Right lobe of liver (tissue), 6 donors: ENCODE measurements around the gene NIPA2. TPM values are rescaled to one million over a fixed set of nuclear protein-coding genes. Genes with fewer than 3 reads are reported as not detected.
A peak's percentile ranks its signal among the peaks of the same experiment; 100 is the strongest.

Experiments
- ATAC-seq, 4 donors: fragments of 200-7000 bp; cut with Tn5 transposase; one replicate each; pipeline ENCODE4 v1.9.1; 2020; ENCODE audit warnings: mild to moderate bottlenecking in 4 of 4, moderate library complexity in 4 of 4
- DNase-seq, 3 donors: peaks; one replicate each; pipeline ENCODE4 v3.0.0-alpha.2; 2020
- H3K27ac ChIP-seq, 3 donors: fragments of 200-600 bp; one replicate each; pipeline ENCODE4 v1.8.0; 2022
- H3K27me3 ChIP-seq, 2 donors: fragments of 200-600 bp; one replicate each; pipeline ENCODE4 v1.8.0; 2022
- H3K36me3 ChIP-seq, 4 donors: fragments of 200-600 bp; sonication (generic) in 1 of 4; one replicate each; pipeline versions ENCODE4 v1.5.1 to v1.8.0; 2017 to 2022; ENCODE audit warnings: control low read depth in 1 of 4
- H3K4me1 ChIP-seq, 4 donors: fragments of 200-600 bp; sonication (generic) in 1 of 4; one replicate each; pipeline versions ENCODE4 v1.5.1 to v1.8.0; 2017 to 2022; ENCODE audit warnings: control low read depth in 1 of 4
- H3K4me3 ChIP-seq, 3 donors: fragments of 200-600 bp; one replicate each; pipeline ENCODE4 v1.8.0; 2022
- H3K9me3 ChIP-seq, 4 donors: fragments of 200-600 bp; sonication (generic) in 1 of 4; one replicate each; pipeline versions ENCODE4 v1.5.1 to v1.8.0; 2017 to 2022; ENCODE audit warnings: control low read depth in 1 of 4
- CTCF ChIP-seq, 4 donors: fragments of 200-600 bp in 3 of 4; fragments of 450-650 bp in 1 of 4; IDR thresholded peaks; one replicate each; pipeline versions ENCODE4 v1.5.1 to v1.8.0; 2016 to 2022; ENCODE audit warnings: antibody characterized with exemption in 4 of 4, mild to moderate bottlenecking in 2 of 4
- POLR2A ChIP-seq: fragments of 450-650 bp; IDR thresholded peaks from one replicate; pipeline ENCODE4 v1.6.1; 2017; ENCODE audit warnings: antibody characterized with exemption, mild to moderate bottlenecking
- WGBS: methylation state at CpG from one replicate; pipeline ENCODE4 v1.1.6; 2018; ENCODE audit warnings: low coverage, low lambda C conversion rate; ENCODE audit not compliant: insufficient coverage; ENCODE audit errors: missing lambda C conversion rate; 5-methylcytosine and 5-hydroxymethylcytosine counted together
- intact Hi-C, 2 donors: fragments of 100-400 bp; cut with DNase I; formaldehyde crosslinking; loops; one replicate each; pipeline versions ENCODE4 v1.11.2 to v1.14.1; 2022
- total RNA-seq, 6 experiments: library from RNA; depleted of rRNA in 2 of 6; stranded (reverse); fragments of >200 nt in 2 of 6; fragmentation: NEBNext Ultra II Directional in 3 of 6; extraction: Animal tissue kit (Norgen Biotek cat#: 25700) in 3 of 6; gene quantifications; one replicate each; pipeline versions ENCODE4 v1.1.0 to v1.2.4, GENCODE V29; 2016 to 2023
- donor health status: DM: no; HTN: yes; CAD: no.
- donor health status: DM: no; HTN: no; CAD: no.
- donor health status: DM: no; HTN: no; CAD: no.
- donor health status: DM: no; HTN: yes; CAD: no.
- donor health status: DM: no; HTN: yes; CAD: no.

The NIPA2 gene
- total RNA-seq, 6 experiments from 2014 or later: 15.1 to 27.9 (median 21.3) TPM

GRCh38 chr15:22893881-22894280 lies 55.4 kb downstream of the NIPA2 start:
- Histone ChIP-seq H3K9me3 (no peaks in the 10 kb centered on the region), H3K36me3 (peaks cover 0 to 24% (median 9%) of the 10 kb centered on the region in 4 donors), H3K4me3 (no peak overlapping the region), H3K27me3 (no peaks in the 10 kb centered on the region), H3K27ac (no peak overlapping the region), H3K4me1 (no peaks in the 10 kb centered on the region)
- TF ChIP-seq POLR2A (no peak), CTCF (IDR thresholded peaks at IDR 0.05) (no peak)
- DNase-seq (no peak), ATAC-seq (no peak)
- 93% methylated on average over 13 of the region's 13 CpGs for WGBS
- intact Hi-C loops: no loop called here

GRCh38 chr15:22895465-22896190 lies 57.2 kb downstream of the NIPA2 start:
- Histone ChIP-seq H3K4me3 (no peak overlapping the region), H3K9me3 (no peaks in the 10 kb centered on the region), H3K27me3 (no peaks in the 10 kb centered on the region), H3K27ac (no peak overlapping the region), H3K4me1 (no peaks in the 10 kb centered on the region), H3K36me3 (peaks cover 0 to 34% (median 9%) of the 10 kb centered on the region in 4 donors)
- WGBS: 92% methylated on average over 7 of the region's 10 CpGs
- TF ChIP-seq CTCF (IDR thresholded peaks at IDR 0.05) (no peak), POLR2A (no peak)
- intact Hi-C loops: no loop called here
- ATAC-seq (peak in 1 of 4 donors; percentile 47), DNase-seq (no peak)

GRCh38 chr15:22902046-22902445 lies 63.6 kb downstream of the NIPA2 start:
- peak in 1 of 4 donors; percentile 18 for ATAC-seq
- DNase-seq: no peak
- no peak for TF ChIP-seq CTCF (IDR thresholded peaks at IDR 0.05)
- no peak for TF ChIP-seq POLR2A
- Histone ChIP-seq H3K9me3 (no peaks in the 10 kb centered on the region), H3K4me1 (no peaks in the 10 kb centered on the region), H3K27ac (no peak overlapping the region), H3K4me3 (no peak overlapping the region), H3K36me3 (peaks cover 0 to 38% (median 8%) of the 10 kb centered on the region in 4 donors), H3K27me3 (no peaks in the 10 kb centered on the region)
- 86% methylated on average over 4 of the region's 11 CpGs for WGBS
- intact Hi-C loops: no loop called here

- DNase-seq (no peak), ATAC-seq (peak in 3 of 4 donors; percentile 18 to 33 (median 33))
- WGBS: 61% methylated on average over 8 of the region's 12 CpGs
- intact Hi-C loops: no loop called here
- TF ChIP-seq POLR2A (no peak), CTCF (IDR thresholded peaks at IDR 0.05) (peak in 1 of 4 donors; percentile 4)
- Histone ChIP-seq H3K4me3 (no peak overlapping the region), H3K36me3 (peaks cover 0 to 43% (median 8%) of the 10 kb centered on the region in 4 donors), H3K9me3 (no peaks in the 10 kb centered on the region), H3K27ac (no peak overlapping the region), H3K27me3 (no peaks in the 10 kb centered on the region), H3K4me1 (no peaks in the 10 kb centered on the region)
These were observed 64.1 kb downstream of the NIPA2 start for GRCh38 chr15:22902578-22902977.
